HG03558 (cell line): Measurements from ENCODE around the gene GABRG3.
"Not testable (repeated sequence)": the region's sequence is repeated elsewhere in the genome, so short reads cannot be mapped to it uniquely, and the experiment has no call there.

Source experiments
- ATAC-seq: cut with Tn5 transposase; IDR thresholded peaks from one replicate; pipeline ENCODE4 v1.9.1; 2021; ENCODE audit warnings: moderate number of reproducible peaks; ENCODE audit not compliant: unreplicated experiment; ENCODE audit errors: extremely low read depth

Gene GABRG3

GRCh38 chr15:27166917-27167316 is 195.9 kb downstream of the GABRG3 start:
- no peak for ATAC-seq

- no peak for ATAC-seq
Measured at GRCh38 chr15:27167738-27168137, 196.8 kb downstream of the GABRG3 start.

- ATAC-seq, result no peak
Measured at GRCh38 chr15:27170851-27171250, 199.9 kb downstream of the GABRG3 start.

DNA sequence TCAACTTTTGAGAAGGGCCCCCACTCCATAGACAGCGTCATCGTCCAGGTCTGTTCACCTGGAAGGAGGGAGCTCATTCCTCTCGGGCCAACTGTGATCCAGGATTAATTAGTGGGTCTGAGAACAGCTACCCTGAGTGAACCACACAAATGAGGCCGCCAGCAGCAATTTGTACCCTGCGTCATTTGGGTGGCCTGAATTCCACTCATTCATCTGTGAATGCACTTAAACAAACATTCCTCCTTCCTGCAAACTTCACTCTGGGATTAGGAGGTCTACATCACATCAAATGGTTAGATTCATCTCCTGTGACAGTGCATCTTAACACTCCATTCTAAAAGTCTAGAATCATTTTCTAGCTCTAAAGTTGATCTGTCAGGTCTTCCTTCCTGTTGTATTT is 201.8 kb downstream of the GABRG3 start:
- ATAC-seq, result no peak

DNA sequence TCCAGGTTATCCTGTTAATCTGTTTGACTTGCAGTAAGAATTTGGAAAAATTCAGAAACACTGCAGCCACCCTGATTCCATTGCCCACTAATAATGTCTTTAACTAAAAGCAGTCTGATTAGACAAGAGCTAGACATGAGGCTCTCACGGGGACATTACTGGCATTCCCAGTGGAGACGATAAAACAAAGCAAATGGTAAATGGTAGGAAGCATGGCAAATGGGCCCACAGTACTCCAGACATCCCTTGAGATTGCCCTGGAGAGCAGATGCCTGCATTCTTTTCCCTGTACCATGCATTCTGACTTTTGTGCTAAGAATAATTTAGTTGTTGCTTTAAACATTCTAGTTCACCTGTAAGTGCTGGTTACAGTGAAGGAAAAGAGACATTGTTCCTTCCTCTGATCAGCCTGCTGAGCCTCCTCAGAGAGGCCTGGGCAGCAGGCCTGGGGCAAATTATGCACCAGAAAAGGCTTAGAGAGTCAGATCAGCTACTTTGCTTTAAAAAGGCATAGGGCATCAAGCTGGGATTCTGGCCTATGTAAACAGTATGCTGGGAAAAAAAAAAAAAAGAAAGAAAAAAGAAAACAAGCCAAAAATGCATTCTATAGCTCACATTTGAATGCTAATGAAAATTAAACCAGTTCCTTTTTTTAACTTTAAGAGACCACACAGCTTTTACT is 204.6 kb downstream of the GABRG3 start:
- ATAC-seq, result no peak

- no peak for ATAC-seq
Measured at GRCh38 chr15:27176785-27177406, 205.9 kb downstream of the GABRG3 start.

DNA sequence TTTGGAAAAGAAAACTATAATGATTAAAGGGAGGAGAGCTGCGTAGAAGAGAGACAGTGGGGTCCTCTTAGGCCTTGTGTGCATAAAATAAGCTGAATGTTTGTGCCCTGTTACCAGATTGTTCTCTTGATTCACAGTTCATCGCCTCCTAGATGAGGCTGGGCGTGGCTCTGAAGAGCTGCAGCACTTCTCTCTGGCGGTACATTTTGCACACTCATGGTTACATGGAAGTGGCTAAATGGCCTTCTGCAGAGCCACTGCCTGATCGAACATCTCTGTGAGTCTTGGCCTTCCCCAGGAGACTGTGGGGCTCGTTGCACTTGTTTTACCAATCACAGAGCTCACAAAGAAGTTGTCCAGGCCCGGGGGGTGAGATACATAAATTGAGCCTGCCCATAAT is 208.8 kb downstream of the GABRG3 start:
- no peak for ATAC-seq

GRCh38 chr15:27182561-27183110 is 211.7 kb downstream of the GABRG3 start:
- no peak for ATAC-seq

DNA sequence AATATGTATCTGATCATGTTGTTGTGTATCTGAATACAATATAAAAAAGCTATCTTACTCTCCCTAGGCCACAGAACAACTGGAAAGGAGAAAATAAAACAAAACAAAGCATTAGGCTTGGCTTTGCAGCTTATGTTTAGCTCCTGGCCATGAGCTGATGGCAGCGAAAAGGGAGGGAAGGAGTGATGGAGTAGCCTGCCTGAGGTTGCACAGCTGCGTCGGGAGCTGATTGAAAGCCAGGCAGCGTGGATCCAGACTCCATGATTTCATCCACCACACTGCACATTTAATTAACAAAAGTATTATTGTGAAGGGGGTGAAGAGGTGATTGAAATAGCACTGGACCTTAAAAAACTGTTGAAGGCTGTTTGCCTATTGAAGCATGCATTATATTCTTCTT is 212.2 kb downstream of the GABRG3 start:
- ATAC-seq, result no peak

DNA sequence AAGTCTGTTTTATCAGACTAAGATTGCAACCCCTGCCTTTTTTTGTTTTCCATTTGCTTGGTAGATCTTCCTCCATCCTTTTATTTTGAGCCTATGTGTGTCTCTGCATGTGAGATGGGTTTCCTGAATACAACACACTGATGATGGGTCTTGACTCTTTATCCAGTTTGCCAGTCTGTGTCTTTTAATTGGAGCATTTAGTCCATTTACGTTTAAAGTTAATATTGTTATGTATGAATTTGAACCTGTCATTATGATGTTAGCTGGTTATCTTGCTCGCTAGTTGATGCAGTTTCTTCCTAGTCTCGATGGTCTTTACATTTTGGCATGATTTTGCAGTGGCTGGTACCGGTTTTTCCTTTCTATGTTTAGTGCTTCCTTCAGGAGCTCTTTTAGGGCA is 220.5 kb downstream of the GABRG3 start:
- ATAC-seq, result not testable (repeated sequence)

DNA sequence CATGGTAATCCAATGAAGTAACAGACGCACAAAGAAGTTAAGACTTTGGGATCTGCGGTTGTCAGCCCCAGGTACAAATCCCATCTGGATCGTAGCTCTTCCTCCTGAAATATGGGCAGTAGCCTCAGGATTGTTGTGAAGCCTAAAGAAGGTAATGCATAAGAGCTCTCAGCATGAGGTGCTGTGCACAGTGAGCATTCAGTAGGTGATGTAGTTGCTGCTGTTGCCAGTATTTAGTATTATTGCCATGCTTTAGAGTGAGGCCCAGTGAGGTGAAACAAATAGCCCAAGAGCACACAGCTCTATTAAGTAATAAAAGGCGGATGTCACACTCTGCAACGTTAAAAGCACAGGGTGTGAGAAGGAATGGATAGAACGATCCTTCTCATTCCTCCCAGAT is 225.7 kb downstream of the GABRG3 start:
- no peak for ATAC-seq

DNA sequence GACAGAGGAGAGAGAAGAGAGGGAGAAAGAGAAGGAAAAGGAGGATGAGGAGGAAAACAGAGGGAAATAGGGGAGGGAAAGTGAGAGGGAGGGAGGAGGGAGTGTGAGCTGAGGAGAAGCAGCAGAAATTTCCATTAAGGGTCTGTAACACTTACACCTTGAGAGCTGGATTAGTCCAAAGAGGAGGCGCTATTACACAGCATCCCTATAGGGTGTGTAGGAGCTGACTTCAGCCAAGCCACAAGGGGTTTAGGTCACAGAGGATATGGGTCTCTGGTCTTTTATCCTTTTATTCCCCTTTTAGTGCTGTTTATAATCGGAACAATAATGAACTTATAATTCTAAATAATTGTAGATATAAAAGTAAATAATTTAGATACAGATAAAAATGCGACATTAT is 230.4 kb downstream of the GABRG3 start:
- no peak for ATAC-seq

DNA sequence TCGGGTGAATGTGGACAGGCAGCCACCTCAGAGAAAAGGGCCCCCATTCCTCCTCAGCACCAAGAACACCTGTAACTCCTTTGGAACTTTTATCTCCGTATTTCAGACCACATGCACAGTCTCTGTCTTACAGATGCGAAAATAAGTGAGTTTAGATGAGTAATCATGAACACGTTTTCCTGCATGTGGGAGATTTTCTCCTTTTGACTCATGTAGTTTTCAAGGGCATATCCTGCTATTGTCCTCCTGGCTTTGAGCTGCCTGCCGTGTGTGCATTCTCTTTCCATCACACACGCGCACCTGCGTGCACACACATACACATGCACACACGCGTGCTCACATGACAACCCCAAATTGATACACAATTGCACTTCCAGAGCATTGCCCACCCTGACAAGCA is 239.2 kb downstream of the GABRG3 start:
- ATAC-seq, result no peak

DNA sequence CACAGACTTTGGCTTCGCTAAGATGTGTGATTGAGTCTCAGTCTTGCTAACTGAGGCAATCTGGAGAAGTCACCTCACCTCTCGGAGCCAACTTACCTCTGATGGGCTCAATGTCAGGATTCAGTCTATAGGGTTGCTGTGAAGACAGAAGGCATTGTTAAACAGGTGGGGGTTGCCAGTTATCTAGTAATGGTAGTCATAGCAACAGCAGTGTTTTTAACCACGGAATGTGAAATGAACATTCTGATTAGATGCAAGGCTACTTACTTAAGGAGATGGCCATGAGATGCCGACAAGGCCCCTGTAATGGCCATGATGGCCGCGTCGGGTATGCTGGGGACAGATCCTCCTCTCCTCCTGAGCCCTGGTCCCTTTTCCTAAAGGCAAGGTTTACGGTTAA is 243.1 kb downstream of the GABRG3 start:
- no peak for ATAC-seq

- no peak for ATAC-seq
Measured at GRCh38 chr15:27214961-27215360, 244.0 kb downstream of the GABRG3 start.

- ATAC-seq, result no peak
Measured at GRCh38 chr15:27218426-27218825, 247.4 kb downstream of the GABRG3 start.

- ATAC-seq, result no peak
Measured at GRCh38 chr15:27219636-27220035, 248.7 kb downstream of the GABRG3 start.

DNA sequence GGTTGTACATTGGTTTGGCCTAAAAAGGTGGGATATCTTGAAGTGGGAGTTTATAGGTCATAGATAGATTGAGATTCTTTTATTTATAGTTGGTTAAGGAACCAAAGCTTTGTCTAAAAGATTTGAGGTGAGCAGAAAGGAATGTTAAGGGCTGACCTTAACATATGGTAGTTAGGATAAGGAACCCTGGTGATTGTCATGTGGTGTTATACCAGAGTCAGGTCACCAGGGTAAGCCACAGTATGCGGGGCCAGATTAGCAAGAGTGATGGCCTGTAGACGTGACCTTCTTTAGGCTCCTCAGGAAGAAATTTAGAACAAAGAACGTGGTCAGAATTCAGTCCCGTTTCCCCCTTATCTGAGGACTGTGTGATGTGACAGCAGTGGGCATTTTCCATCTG is 249.2 kb downstream of the GABRG3 start:
- ATAC-seq, result no peak

DNA sequence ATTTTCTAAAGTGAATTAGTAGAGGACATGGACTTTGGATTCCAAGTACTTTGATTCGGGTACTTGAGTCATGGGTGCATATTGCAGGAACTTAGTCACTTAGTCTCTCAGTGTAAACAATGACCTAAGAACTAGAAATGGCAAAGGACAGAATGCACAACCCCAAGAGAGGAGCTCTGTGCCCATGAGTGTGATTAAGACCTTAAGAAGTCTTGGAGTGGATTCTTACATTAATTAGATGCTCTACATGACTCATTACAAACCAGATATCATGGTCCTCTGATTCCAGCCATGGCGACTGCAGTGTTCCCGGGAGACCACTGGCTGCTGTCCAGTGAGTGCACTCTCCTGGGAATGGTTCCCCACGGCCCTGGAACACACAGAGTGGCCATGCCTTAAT is 251.5 kb downstream of the GABRG3 start:
- ATAC-seq, result no peak

- ATAC-seq, result no peak
Measured at GRCh38 chr15:27223179-27223578, 252.2 kb downstream of the GABRG3 start.

DNA sequence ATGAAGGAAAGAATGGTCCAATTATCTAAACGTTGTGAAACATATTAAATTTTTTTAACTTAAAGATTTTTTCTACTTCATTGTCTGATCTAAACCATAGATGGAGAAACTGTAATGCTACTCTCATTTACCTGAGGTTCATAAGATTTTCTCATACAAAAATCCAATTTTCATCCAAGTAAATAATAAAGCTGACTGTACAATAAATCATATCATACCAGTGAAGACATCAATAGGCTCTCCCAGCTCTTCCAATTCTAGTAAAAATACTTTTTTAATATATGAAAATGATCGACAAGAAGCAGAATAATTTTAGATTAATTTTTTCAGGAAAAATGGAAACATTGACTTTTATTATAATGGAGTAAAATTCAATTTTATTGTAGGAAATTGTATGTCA is 260.8 kb downstream of the GABRG3 start:
- no peak for ATAC-seq

DNA sequence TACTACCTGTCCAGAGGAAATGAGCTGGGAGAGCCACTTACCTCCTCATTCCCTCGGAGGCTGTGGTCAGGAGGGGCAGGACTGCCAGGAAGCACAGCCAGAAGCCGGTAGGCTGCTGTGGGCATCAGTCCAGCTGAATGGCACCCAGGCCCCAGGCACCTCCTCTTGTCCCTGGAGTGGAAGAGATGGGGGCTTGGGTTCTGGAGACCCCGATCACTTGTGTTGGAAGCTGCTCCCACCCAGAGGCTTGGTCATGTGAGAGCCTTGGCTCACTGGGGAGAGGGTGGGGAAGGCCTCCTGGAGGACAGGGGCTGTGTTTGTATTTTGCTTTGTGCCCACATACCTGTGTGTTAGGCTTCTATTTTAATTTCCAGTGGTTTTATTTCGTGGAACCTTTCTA is 261.9 kb downstream of the GABRG3 start:
- no peak for ATAC-seq
